Uterus (tissue), 2 donors: ENCODE measurements around the gene ACTL10.

Source experiments
- CTCF ChIP-seq, 4 experiments: fragments of 200-600 bp in 2 of 4; fragments of 450-650 bp in 2 of 4; sonication (generic) in 2 of 4; IDR thresholded peaks; one replicate each; pipeline ENCODE4 v1.5.1; 2016 to 2019; ENCODE audit warnings: antibody characterized with exemption in 4 of 4, mild to moderate bottlenecking in 2 of 4, moderate library complexity in 1 of 4
- POLR2A ChIP-seq, 2 donors: fragments of 450-650 bp; IDR thresholded peaks; one replicate each; pipeline ENCODE4 v1.6.1; 2016; ENCODE audit warnings: antibody characterized with exemption in 2 of 2, mild to moderate bottlenecking in 1 of 2, moderate library complexity in 1 of 2

- no peak for TF ChIP-seq POLR2A (IDR thresholded peaks at IDR 0.05)
- TF ChIP-seq CTCF (IDR thresholded peaks at IDR 0.05), result no peak
Observed at GRCh38 chr20:33704197-33704924, 37.6 kb downstream of the ACTL10 start.
